22Rv1 (cell line): ENCODE results near the gene BTN3A1.
"Not testable (repeated sequence)": the region's sequence is repeated elsewhere in the genome, so short reads cannot be mapped to it uniquely, and the experiment has no call there.

ENCODE experiments used
- ZFX ChIP-seq: fragments of 450-650 bp; IDR thresholded peaks from 2 replicates; pipeline ENCODE4 v1.6.1; 2017; ENCODE audit warnings: antibody characterized with exemption, borderline replicate concordance
- TF ChIP-seq, protein P1 (sequence below): fragments of 450-650 bp; IDR thresholded peaks from 2 replicates; pipeline ENCODE4 v1.5.1; 2017; ENCODE audit warnings: mild to moderate bottlenecking

DNA sequence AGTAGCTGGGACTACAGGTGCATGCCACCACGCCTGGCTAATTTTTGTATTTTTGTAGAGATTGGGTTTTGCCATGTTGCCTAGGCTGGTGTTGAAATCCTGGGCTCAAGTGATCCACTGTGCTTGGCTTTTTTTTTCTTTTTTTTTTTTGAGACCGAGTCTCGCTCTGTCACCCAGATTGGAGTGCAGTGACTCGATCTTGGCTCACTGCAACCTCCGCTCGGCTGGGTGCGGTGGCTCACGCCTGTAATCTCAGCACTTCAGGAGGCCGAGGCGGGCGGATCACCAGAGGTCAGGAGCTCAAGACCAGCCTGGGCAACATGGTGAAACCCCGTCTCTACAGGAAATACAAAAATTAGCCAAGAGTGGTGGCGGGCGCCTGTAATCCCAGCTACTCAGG lies 44.5 kb upstream of the BTN3A1 start:
- TF ChIP-seq, protein P1, sequence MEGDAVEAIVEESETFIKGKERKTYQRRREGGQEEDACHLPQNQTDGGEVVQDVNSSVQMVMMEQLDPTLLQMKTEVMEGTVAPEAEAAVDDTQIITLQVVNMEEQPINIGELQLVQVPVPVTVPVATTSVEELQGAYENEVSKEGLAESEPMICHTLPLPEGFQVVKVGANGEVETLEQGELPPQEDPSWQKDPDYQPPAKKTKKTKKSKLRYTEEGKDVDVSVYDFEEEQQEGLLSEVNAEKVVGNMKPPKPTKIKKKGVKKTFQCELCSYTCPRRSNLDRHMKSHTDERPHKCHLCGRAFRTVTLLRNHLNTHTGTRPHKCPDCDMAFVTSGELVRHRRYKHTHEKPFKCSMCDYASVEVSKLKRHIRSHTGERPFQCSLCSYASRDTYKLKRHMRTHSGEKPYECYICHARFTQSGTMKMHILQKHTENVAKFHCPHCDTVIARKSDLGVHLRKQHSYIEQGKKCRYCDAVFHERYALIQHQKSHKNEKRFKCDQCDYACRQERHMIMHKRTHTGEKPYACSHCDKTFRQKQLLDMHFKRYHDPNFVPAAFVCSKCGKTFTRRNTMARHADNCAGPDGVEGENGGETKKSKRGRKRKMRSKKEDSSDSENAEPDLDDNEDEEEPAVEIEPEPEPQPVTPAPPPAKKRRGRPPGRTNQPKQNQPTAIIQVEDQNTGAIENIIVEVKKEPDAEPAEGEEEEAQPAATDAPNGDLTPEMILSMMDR: not testable (repeated sequence)
- TF ChIP-seq ZFX: not testable (repeated sequence)
